GM06990 (cell line): ENCODE measurements around the gene FGB.

Experiments
- DNase-seq: peaks from one replicate; pipeline ENCODE4 v3.0.0-alpha.2; 2011; ENCODE audit not compliant: insufficient read length; ENCODE audit errors: extremely low read depth
- H3K27me3 ChIP-seq: replicated peaks from 2 replicates; pipeline ENCODE4 v1.6.0; 2011; ENCODE audit warnings: low read length; ENCODE audit not compliant: control insufficient read depth, insufficient read depth
- H3K36me3 ChIP-seq: 2 replicates; pipeline ENCODE4 v1.5.1; 2011; ENCODE audit warnings: low read length; ENCODE audit not compliant: control insufficient read depth, insufficient read depth
- H3K4me3 ChIP-seq: replicated peaks from 2 replicates; pipeline ENCODE4 v1.5.1; 2011; ENCODE audit warnings: low read depth, mild to moderate bottlenecking, control low read depth, low read length
- TF ChIP-seq, protein P1 (sequence below): IDR thresholded peaks from 2 replicates; pipeline ENCODE4 v1.5.1; 2011; ENCODE audit warnings: low read length, control low read depth, mild to moderate bottlenecking, inconsistent platforms; ENCODE audit not compliant: insufficient read depth, poor library complexity, severe bottlenecking

The FGB gene

DNA sequence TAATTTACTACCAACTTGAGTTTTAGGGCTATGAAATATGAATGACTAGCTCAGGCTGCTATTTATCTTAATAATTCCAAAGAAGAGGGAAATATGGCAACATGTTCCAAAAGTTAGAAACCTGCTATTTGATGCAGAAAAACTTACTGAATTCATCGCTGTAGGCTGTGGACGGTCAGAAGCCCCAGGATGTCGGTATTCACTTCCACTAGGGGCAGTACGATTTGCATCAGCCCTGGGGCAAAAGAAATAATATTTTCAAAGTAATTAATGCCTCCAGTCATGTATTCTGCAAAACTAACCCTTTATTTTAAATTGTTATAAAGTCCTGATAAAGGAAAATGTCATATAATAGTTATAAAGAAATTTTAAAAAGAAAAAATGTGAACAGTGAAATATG lies 17.1 kb upstream of the FGB start:
- Histone ChIP-seq H3K27me3 (no peaks in the 10 kb centered on the region), H3K36me3 (peaks cover 1% of the 10 kb centered on the region)

GRCh38 chr4:154549894-154550790 lies 12.7 kb upstream of the FGB start, which contains the start of gene PLRG1:
Gene PLRG1 (minus strand): TSS chr4:154550400. CDS start chr4:154550308, 92 bp downstream.
- TF ChIP-seq, protein P1, sequence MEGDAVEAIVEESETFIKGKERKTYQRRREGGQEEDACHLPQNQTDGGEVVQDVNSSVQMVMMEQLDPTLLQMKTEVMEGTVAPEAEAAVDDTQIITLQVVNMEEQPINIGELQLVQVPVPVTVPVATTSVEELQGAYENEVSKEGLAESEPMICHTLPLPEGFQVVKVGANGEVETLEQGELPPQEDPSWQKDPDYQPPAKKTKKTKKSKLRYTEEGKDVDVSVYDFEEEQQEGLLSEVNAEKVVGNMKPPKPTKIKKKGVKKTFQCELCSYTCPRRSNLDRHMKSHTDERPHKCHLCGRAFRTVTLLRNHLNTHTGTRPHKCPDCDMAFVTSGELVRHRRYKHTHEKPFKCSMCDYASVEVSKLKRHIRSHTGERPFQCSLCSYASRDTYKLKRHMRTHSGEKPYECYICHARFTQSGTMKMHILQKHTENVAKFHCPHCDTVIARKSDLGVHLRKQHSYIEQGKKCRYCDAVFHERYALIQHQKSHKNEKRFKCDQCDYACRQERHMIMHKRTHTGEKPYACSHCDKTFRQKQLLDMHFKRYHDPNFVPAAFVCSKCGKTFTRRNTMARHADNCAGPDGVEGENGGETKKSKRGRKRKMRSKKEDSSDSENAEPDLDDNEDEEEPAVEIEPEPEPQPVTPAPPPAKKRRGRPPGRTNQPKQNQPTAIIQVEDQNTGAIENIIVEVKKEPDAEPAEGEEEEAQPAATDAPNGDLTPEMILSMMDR = no peak

More for the DNA sequence above, 17.1 kb upstream of the FGB start:
- H3K4me3 ChIP-seq = no peak overlapping the region
- TF ChIP-seq, protein P1 = no peak
- DNase-seq = no peak

DNA sequence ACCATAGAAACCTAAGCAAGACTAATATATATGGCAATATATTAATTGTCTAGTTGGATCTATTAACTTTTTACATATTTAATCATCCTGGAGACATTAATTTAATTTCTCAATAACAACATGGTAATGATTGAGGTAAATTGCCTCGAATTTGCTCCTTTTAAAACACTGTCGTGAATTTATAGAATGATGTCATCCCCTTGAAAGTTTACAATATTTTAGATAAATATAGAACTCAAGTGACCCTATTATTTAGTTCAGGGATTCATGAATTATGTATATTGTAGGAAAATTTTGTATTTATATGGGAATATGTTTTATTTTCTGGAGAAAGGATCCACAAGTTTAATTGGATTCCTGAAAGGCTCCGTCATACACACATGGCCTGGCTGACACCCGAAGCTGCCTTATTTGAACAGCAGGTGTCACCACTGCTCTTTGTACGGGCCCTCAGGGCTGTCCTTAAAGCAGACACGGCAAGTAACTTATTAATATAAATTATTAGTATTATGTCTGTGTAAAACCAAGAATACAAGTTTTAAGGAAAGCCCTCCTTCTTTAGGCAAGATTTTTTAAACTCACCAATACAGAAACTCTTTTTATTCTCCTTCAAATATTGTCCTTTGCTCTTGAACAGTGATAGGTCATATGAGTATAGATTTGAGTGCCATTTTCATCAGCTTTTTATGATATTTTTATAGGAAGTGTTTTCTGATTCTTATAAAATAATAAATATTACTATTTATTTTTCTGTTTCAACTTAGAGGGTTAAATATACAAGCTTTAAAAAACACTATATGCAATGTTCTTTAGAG lies 10.7 kb upstream of the FGB start:
- peak; percentile 22 for DNase-seq
- Histone ChIP-seq H3K36me3 (no peaks in the 10 kb centered on the region; the same call in 1 of the 2 replicates), H3K4me3 (no peak overlapping the region), H3K27me3 (no peaks in the 10 kb centered on the region)
- TF ChIP-seq, protein P1 = peak; percentile 89

More at GRCh38 chr4:154549894-154550790, 12.7 kb upstream of the FGB start, which contains the start of gene PLRG1:
- Histone ChIP-seq H3K36me3 (no peaks in the 10 kb centered on the region; the same call in none of the 2 replicates), H3K27me3 (no peaks in the 10 kb centered on the region), H3K4me3 (peak within 1 kb of the TSS; percentile 68)
- peak; percentile 92 for DNase-seq

DNA sequence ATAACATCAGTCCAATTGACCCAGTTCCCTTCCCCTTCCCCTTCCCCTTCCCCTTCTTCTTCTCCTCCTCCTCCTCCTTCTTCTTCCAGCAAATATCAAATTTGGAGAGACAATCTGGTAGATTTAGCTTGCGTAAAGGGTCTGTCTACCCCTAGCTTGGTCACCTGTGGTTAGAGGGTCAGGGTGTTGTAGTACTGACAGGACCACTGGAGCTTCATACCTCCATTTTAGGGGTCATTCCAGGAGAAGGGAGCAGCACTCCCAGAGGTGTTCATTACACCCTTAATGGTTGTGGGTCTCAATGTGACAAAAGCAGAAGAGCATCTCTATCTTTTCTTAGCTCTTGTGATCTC lies 3.7 kb upstream of the FGB start:
- DNase-seq = no peak
- TF ChIP-seq, protein P1 = no peak
- Histone ChIP-seq H3K4me3 (no peak overlapping the region), H3K36me3 (no peaks in the 10 kb centered on the region), H3K27me3 (no peaks in the 10 kb centered on the region)

DNA sequence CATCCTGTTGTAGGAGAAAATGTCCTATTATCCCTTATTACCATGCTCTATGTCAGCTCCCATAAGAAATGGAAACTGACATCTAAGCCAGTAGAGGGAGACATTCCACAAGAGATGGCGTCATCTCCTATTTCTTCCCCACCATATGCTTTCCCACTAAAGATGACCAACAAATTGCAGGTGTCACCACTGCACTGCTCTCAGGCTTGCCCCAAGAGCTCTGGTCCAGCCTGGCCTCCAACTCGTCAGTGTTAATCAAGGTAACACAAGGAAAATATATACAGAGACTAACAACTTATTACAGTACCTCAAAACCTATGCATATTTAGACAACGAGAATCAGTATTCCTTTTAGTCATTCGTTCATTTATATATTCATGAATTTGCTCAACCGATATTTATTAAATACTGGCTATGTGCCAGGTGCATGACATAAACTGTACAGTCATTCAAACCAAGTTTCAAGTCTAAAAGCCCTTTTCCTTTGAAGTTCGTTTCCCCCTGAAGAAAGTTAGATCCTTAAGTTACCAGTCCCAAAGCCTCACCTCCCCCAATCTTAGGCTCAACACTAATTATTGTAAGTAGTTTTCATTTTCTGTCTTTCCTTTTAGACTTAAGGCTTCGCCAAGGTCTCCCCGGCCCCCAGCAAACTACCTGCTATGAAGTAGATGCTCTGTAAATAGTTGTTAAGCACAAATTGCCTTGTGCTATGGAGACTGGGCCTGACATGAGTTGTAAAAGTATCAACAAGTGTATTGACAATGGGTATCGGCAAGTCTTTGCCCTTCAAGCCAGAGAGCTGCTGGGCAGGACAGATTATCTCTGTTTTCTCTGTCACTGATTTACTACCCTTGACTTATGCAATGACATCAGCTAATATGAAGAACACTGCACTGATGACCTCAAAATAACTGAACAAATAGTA lies 3.1 kb upstream of the FGB start:
- peak; percentile 18 for DNase-seq
- Histone ChIP-seq H3K36me3 (no peaks in the 10 kb centered on the region), H3K4me3 (no peak overlapping the region), H3K27me3 (no peaks in the 10 kb centered on the region)
- TF ChIP-seq, protein P1 = peak; percentile 58
